LNCaP clone FGC (cell line): ENCODE measurements around the gene ETV5.

Source experiments
- DNase-seq: peaks from one replicate; pipeline ENCODE4 v3.0.0-alpha.2; 2011; ENCODE audit warnings: low read depth
- H3K4me3 ChIP-seq: 2 replicates; pipeline ENCODE4 v1.5.1; 2011; ENCODE audit warnings: mild to moderate bottlenecking, low read depth, low read length, control low read depth
- TF ChIP-seq, protein P1 (sequence below): IDR thresholded peaks from 2 replicates; pipeline ENCODE4 v1.5.1; 2012; ENCODE audit warnings: mild to moderate bottlenecking; ENCODE audit not compliant: control insufficient read depth, insufficient read depth; ENCODE audit errors: extremely low read depth

Gene ETV5

DNA sequence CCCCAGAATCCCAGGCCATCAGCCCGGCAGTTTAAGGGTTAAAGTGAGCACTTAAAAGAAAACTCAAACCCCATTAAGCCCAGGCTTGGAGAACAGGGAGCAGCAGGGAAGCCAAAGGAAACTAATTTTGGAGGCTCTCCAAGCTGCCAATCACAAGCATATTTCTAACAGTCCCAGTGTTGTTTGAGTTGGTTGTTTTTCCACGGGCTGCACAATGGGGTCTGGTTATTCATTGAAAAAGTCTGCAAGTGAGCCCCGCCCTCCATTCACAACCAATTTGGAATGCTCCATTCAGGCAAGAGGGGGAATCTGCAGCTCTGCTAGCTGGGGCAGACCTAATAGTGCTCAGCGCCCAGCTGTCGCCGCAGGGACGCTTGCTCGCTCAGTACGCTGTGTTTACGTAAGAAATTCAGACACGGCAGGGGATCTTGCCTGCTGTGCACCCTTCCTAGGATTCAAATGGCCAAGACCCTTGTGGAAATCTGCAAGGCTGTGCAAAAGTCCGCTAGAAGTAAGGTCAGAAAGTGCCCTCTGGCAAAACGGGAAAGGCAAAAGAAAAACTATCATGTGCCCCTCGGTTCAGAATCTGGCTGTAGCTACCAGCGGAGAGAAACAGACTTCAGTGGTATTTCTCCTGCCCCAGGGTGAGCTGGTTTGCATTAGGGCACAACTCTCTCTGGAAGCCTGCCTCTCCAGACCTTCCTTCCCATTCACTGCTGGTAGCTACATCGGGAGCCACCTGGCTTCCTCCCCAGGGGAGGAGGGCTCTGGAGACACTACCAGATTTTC lies 11.0 kb downstream of the ETV5 start:
- peak overlapping the region; percentile 28 for H3K4me3 ChIP-seq
- peak; percentile 81 for DNase-seq
- TF ChIP-seq, protein P1, sequence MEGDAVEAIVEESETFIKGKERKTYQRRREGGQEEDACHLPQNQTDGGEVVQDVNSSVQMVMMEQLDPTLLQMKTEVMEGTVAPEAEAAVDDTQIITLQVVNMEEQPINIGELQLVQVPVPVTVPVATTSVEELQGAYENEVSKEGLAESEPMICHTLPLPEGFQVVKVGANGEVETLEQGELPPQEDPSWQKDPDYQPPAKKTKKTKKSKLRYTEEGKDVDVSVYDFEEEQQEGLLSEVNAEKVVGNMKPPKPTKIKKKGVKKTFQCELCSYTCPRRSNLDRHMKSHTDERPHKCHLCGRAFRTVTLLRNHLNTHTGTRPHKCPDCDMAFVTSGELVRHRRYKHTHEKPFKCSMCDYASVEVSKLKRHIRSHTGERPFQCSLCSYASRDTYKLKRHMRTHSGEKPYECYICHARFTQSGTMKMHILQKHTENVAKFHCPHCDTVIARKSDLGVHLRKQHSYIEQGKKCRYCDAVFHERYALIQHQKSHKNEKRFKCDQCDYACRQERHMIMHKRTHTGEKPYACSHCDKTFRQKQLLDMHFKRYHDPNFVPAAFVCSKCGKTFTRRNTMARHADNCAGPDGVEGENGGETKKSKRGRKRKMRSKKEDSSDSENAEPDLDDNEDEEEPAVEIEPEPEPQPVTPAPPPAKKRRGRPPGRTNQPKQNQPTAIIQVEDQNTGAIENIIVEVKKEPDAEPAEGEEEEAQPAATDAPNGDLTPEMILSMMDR, result no peak

DNA sequence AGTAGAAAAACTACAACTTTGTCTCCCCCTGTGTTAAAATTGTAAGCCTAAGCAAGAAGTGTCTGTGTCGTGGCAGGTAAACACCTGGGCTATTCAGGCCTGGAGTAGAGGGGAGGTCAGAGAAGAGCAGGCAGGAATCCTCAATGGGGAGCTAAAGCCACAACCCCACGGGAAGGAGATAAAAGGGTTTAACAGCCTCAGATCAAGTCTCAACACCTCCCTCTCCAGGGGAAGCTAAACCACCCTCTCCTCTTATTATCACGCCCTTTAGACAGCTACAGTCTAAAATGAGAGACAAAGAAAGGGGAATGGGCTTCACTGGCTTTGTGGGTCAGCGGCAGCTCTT lies 11.6 kb downstream of the ETV5 start:
- DNase-seq, result no peak
- H3K4me3 ChIP-seq, result peak overlapping the region; percentile 28
- TF ChIP-seq, protein P1, result no peak

DNA sequence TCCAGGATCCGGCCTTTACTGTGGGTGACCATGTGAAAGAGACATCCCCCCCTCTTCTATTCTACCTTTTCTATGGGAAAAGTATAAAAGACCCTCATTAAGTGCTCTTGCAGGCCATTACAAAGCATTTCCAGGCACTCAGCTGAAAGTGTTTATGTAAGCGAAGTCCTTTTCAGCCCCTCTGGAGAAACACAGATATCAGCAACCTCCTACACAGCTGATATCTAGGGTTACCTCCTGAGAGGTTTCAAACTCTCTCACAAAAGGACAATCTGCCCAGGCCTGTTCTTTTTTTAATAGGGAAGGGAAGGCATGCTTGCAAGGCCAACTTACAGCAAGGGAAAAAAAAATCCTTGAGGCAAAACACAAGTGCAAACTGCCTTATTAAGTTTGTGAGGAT lies 12.6 kb downstream of the ETV5 start:
- no peak for DNase-seq
- no peak overlapping the region for H3K4me3 ChIP-seq
- TF ChIP-seq, protein P1, result no peak

DNA sequence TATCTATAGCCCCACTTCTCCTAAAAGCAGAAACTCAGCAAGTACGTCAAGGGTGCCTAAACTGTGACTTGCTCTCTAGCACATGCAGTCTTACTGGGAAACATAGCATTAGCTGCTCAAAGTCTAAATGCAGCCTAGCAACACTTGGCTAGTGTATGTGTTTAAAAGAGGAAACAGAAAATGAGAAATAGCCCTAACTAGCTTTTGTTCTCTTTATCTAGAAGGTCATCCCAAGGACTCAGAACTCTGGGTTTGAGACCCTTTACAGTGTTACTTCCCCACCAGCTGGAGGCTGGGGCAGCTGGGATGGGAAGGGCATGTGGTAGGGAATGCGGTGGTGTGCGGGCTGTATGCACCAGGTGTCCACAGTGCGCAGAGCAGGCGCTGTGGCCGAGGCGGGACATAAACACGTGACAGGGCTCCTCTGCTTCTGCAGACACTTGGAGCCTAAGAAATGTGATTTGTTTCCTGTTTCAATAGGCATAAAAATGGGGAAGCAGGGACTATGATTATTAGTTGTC lies 13.3 kb downstream of the ETV5 start:
- TF ChIP-seq, protein P1, result no peak
- DNase-seq, result no peak
- H3K4me3 ChIP-seq, result no peak overlapping the region

DNA sequence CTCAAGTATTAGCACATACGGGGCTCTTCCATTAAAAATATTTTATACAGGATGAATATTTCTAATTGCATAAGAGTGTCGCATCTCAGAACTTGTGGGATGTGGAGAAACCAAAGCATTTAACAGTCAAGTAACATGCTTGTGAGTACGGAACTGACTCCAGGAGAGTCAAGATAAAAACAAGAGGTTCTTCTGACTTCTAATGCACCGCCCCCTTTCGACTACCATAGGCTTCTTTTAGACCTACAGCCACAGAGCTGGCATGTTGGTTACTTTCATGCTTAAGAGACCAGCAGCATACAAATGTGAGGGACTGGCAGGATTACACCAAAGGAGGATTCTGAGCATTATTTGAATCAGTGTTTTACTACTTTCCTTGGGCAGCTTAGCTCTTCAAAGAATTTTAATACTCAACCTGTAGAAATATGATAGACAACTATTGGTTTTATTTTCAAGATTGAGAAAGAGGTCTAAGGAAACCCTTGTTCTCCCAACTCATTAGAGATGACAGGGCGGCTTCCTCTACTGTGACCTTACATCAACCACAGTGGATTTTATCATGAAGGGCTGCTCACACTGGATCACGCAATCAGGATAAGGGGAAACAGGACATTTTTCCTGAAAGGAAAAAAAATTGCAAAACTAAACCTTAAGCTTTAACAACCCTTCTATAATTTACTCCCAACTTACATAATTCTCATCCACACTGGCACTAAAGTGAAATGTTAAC lies 14.0 kb downstream of the ETV5 start:
- H3K4me3 ChIP-seq, result no peak overlapping the region
- DNase-seq, result no peak
- TF ChIP-seq, protein P1, result no peak

DNA sequence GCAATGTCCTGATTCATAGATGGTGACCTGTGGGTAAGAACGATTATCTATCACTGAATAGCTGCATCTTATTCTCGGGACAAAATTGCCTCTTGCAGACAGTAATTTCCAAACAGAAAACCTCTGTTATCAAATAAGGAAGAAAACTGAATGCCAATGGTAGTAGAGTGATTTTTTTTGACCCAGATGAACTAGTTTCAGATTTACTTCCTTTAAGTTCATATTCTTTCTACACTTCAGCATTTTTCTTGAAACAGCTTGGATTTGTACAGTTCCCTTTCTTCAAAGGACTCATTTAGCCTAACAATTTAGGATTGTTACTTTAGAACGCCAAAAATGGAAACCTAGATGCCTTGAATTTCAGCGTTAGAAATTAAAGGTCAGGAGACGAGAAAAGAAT lies 14.6 kb downstream of the ETV5 start:
- H3K4me3 ChIP-seq, result no peak overlapping the region
- TF ChIP-seq, protein P1, result no peak
- no peak for DNase-seq
